Neural progenitor cell (in vitro differentiated cells): Measurements from ENCODE around the gene TAS2R7. TPM values are rescaled to one million over a fixed set of nuclear protein-coding genes. Genes with fewer than 3 reads are reported as not detected.

Experiments
- DNase-seq: peaks from one replicate; pipeline ENCODE4 v3.0.0-alpha.2; 2016; ENCODE audit warnings: low spot score
- H2AFZ ChIP-seq: fragments of 200-600 bp; sonication (generic); replicated peaks from 2 replicates; pipeline ENCODE4 v1.6.1; 2016; ENCODE audit warnings: antibody characterized with exemption
- H3F3A ChIP-seq: fragments of 200-600 bp; sonication (generic); 2 replicates; pipeline ENCODE4 v1.6.1; 2016; ENCODE audit warnings: antibody characterized with exemption, low read depth
- H3K27ac ChIP-seq: fragments of 200-600 bp; sonication (generic); 2 replicates; pipeline ENCODE4 v1.5.1; 2016; ENCODE audit warnings: mild to moderate bottlenecking
- H3K27me3 ChIP-seq: fragments of 200-600 bp; sonication (generic); 2 replicates; pipeline ENCODE4 v1.6.1; 2016; ENCODE audit warnings: mild to moderate bottlenecking, moderate library complexity
- H3K36me3 ChIP-seq: fragments of 200-600 bp; sonication (generic); 2 replicates; pipeline ENCODE4 v1.5.1; 2016
- H3K4me1 ChIP-seq: fragments of 200-600 bp; sonication (generic); 2 replicates; pipeline ENCODE4 v1.6.1; 2016; ENCODE audit warnings: mixed run types
- H3K4me2 ChIP-seq: fragments of 200-600 bp; sonication (generic); 2 replicates; pipeline ENCODE4 v1.6.1; 2016
- H3K4me3 ChIP-seq: fragments of 200-600 bp; sonication (generic); 2 replicates; pipeline ENCODE4 v1.5.1; 2016
- H3K79me2 ChIP-seq: fragments of 200-600 bp; sonication (generic); 2 replicates; pipeline ENCODE4 v1.6.1; 2016; ENCODE audit warnings: low read depth
- H3K9ac ChIP-seq: fragments of 200-600 bp; sonication (generic); 2 replicates; pipeline ENCODE4 v1.6.1; 2016
- H3K9me3 ChIP-seq: fragments of 200-600 bp; sonication (generic); 2 replicates; pipeline ENCODE4 v1.5.1; 2016; ENCODE audit warnings: low read depth
- H4K20me1 ChIP-seq: fragments of 200-600 bp; sonication (generic); 2 replicates; pipeline ENCODE4 v1.6.1; 2016; ENCODE audit warnings: low read depth
- H3K27ac Mint-ChIP-seq: 3 replicates; pipeline ENCODE4 v1.8.0; 2021; ENCODE audit warnings: mixed read lengths
- H3K27me3 Mint-ChIP-seq: 2 replicates; pipeline ENCODE4 v1.8.0; 2022; ENCODE audit warnings: low read depth, mild to moderate bottlenecking, inconsistent platforms, moderate library complexity, mixed read lengths; ENCODE audit not compliant: insufficient read depth
- H3K36me3 Mint-ChIP-seq: 3 replicates; pipeline ENCODE4 v1.8.0; 2021; ENCODE audit warnings: mixed read lengths
- H3K4me1 Mint-ChIP-seq: 3 replicates; pipeline ENCODE4 v1.8.0; 2021; ENCODE audit warnings: mixed read lengths
- H3K4me3 Mint-ChIP-seq: 3 replicates; pipeline ENCODE4 v1.8.0; 2021; ENCODE audit warnings: mild to moderate bottlenecking, moderate library complexity, mixed read lengths
- H3K9me3 Mint-ChIP-seq: 3 replicates; pipeline ENCODE4 v1.8.0; 2020; ENCODE audit warnings: mixed read lengths
- CTCF ChIP-seq: fragments of 200-600 bp; sonication (generic); IDR thresholded peaks from 2 replicates; pipeline ENCODE4 v1.5.1; 2017; ENCODE audit warnings: antibody characterized with exemption, mild to moderate bottlenecking
- EZH2 ChIP-seq: fragments of 200-600 bp; sonication (generic); IDR thresholded peaks from 2 replicates; pipeline ENCODE4 v1.6.1; 2017; ENCODE audit warnings: antibody characterized with exemption, mild to moderate bottlenecking, moderate library complexity
- EZH2phosphoT487 ChIP-seq: fragments of 200-600 bp; sonication (generic); IDR thresholded peaks from 2 replicates; pipeline ENCODE4 v1.6.1; 2017; ENCODE audit warnings: antibody characterized with exemption
- total RNA-seq: library from RNA; depleted of rRNA; stranded (reverse); fragments of >200 nt; gene quantifications from 2 replicates; pipeline ENCODE4 v1.2.3, GENCODE V29; 2015; ENCODE audit warnings: low replicate concordance

Gene TAS2R7
- total RNA-seq, 1 donor from 2014 or later, result not detected

- no peak within 1 kb of the TSS for H3K27ac Mint-ChIP-seq
- no peak for DNase-seq
Measured at GRCh38 chr12:10826258-10826657, 23.8 kb upstream of the TAS2R7 start, which contains the start of gene TAS2R10. Gene TAS2R10, minus strand, starts transcription at chr12:10826358. Its CDS starts 89 bp downstream, at chr12:10826269.

GRCh38 chr12:10824957-10825356 lies 22.5 kb upstream of the TAS2R7 start:
- H3K27ac ChIP-seq, result no peak overlapping the region
- Mint-ChIP-seq H3K4me1 (no peaks in the 10 kb centered on the region), H3K36me3 (no peaks in the 10 kb centered on the region), H3K9me3 (no peaks in the 10 kb centered on the region), H3K27ac (no peak overlapping the region), H3K27me3 (no peaks in the 10 kb centered on the region), H3K4me3 (no peak overlapping the region)
- DNase-seq, result no peak
- H3K27me3 ChIP-seq, result no peaks in the 10 kb centered on the region
- H3K79me2 ChIP-seq, result no peaks in the 10 kb centered on the region
- H3K4me3 ChIP-seq, result no peak overlapping the region
- H3K36me3 ChIP-seq, result no peaks in the 10 kb centered on the region
- no peaks in the 10 kb centered on the region for H3K4me1 ChIP-seq
- no peaks in the 10 kb centered on the region for H3F3A ChIP-seq
- H3K9me3 ChIP-seq, result no peaks in the 10 kb centered on the region
- no peak overlapping the region for H3K4me2 ChIP-seq
- no peak overlapping the region for H3K9ac ChIP-seq
- H4K20me1 ChIP-seq, result no peaks in the 10 kb centered on the region
- no peak for TF ChIP-seq CTCF
- TF ChIP-seq EZH2phosphoT487, result no peak
- no peak for TF ChIP-seq EZH2
- no peak overlapping the region for H2AFZ ChIP-seq

More at GRCh38 chr12:10826258-10826657, 23.8 kb upstream of the TAS2R7 start, which contains the start of gene TAS2R10:
- Histone ChIP-seq H4K20me1 (no peaks in the 10 kb centered on the region), H3K36me3 (no peaks in the 10 kb centered on the region), H3F3A (no peaks in the 10 kb centered on the region), H3K27me3 (no peaks in the 10 kb centered on the region), H3K27ac (no peak within 1 kb of the TSS), H3K79me2 (no peaks in the 10 kb centered on the region), H3K9ac (no peak within 1 kb of the TSS), H3K4me2 (no peak within 1 kb of the TSS), H2AFZ (no peak within 1 kb of the TSS), H3K4me3 (no peak within 1 kb of the TSS), H3K9me3 (no peaks in the 10 kb centered on the region), H3K4me1 (no peaks in the 10 kb centered on the region)
- H3K4me1 Mint-ChIP-seq, result no peaks in the 10 kb centered on the region
- no peak for TF ChIP-seq CTCF
- no peak for TF ChIP-seq EZH2
- no peak for TF ChIP-seq EZH2phosphoT487
- peaks cover 3% of the 10 kb centered on the region for H3K36me3 Mint-ChIP-seq
- H3K27me3 Mint-ChIP-seq, result no peaks in the 10 kb centered on the region
- no peaks in the 10 kb centered on the region for H3K9me3 Mint-ChIP-seq
- H3K4me3 Mint-ChIP-seq, result no peak within 1 kb of the TSS

GRCh38 chr12:10811883-10812536 lies 9.6 kb upstream of the TAS2R7 start:
- no peak for DNase-seq

GRCh38 chr12:10810068-10810467 lies 7.6 kb upstream of the TAS2R7 start, which contains the start of gene TAS2R9:
Gene TAS2R9, minus strand, starts transcription at chr12:10810168. Its CDS starts 93 bp downstream, at chr12:10810075.
- H3K27me3 Mint-ChIP-seq, result no peaks in the 10 kb centered on the region
- H3F3A ChIP-seq, result no peaks in the 10 kb centered on the region
- no peak for TF ChIP-seq EZH2phosphoT487
- TF ChIP-seq CTCF, result no peak
- no peak for TF ChIP-seq EZH2
- H3K36me3 ChIP-seq, result no peaks in the 10 kb centered on the region
- H3K27me3 ChIP-seq, result no peaks in the 10 kb centered on the region
- H3K36me3 Mint-ChIP-seq, result no peaks in the 10 kb centered on the region
- no peak within 1 kb of the TSS for H3K4me3 Mint-ChIP-seq
- no peaks in the 10 kb centered on the region for H4K20me1 ChIP-seq
- no peaks in the 10 kb centered on the region for H3K9me3 Mint-ChIP-seq
- H3K27ac ChIP-seq, result no peak within 1 kb of the TSS
- no peak within 1 kb of the TSS for H3K27ac Mint-ChIP-seq
- H3K79me2 ChIP-seq, result no peaks in the 10 kb centered on the region
- H2AFZ ChIP-seq, result no peak within 1 kb of the TSS
- no peak within 1 kb of the TSS for H3K4me2 ChIP-seq
- H3K9me3 ChIP-seq, result no peaks in the 10 kb centered on the region
- H3K4me3 ChIP-seq, result no peak within 1 kb of the TSS
- peaks cover 7% of the 10 kb centered on the region for H3K4me1 ChIP-seq
- H3K9ac ChIP-seq, result no peak within 1 kb of the TSS
- no peaks in the 10 kb centered on the region for H3K4me1 Mint-ChIP-seq
- DNase-seq, result no peak

More at GRCh38 chr12:10811883-10812536, 9.6 kb upstream of the TAS2R7 start:
- Histone ChIP-seq H3K4me2 (no peak overlapping the region), H3K4me3 (no peak overlapping the region), H3K36me3 (no peaks in the 10 kb centered on the region), H4K20me1 (no peaks in the 10 kb centered on the region), H2AFZ (no peak overlapping the region), H3K9ac (no peak overlapping the region), H3K27ac (no peak overlapping the region), H3K27me3 (no peaks in the 10 kb centered on the region), H3K9me3 (no peaks in the 10 kb centered on the region), H3K4me1 (no peaks in the 10 kb centered on the region), H3F3A (no peaks in the 10 kb centered on the region), H3K79me2 (no peaks in the 10 kb centered on the region)
- no peaks in the 10 kb centered on the region for H3K4me1 Mint-ChIP-seq
- H3K9me3 Mint-ChIP-seq, result peaks cover 2% of the 10 kb centered on the region
- TF ChIP-seq EZH2phosphoT487 (no peak), EZH2 (no peak)
- peaks cover 2% of the 10 kb centered on the region for H3K27me3 Mint-ChIP-seq
- no peaks in the 10 kb centered on the region for H3K36me3 Mint-ChIP-seq
- no peak overlapping the region for H3K27ac Mint-ChIP-seq
- H3K4me3 Mint-ChIP-seq, result no peak overlapping the region
